HepG2 (cell line): ENCODE measurements around the gene DRC7. TPM values are rescaled to one million over a fixed set of nuclear protein-coding genes. Genes with fewer than 3 reads are reported as not detected.

Experiments
- CCDC6 ChIP-seq: sonication (generic); formaldehyde crosslinking; IDR thresholded peaks from 2 replicates; pipeline ENCODE4 v1.8.1; 2022; ENCODE audit warnings: mild to moderate bottlenecking, missing genetic modification reagents, moderate library complexity
- DMAP1 ChIP-seq: IDR thresholded peaks from 2 replicates; pipeline ENCODE4 v1.6.1; 2016
- FOXP1 ChIP-seq, 2 experiments: fragments of 450-650 bp in 1 of 2; IDR thresholded peaks; 2 replicates each; pipeline ENCODE4 v1.6.1; 2017 to 2018; ENCODE audit warnings: antibody characterized with exemption in 1 of 2
- HMGXB3 ChIP-seq: sonication (generic); formaldehyde crosslinking; IDR thresholded peaks from 2 replicates; pipeline ENCODE4 v1.4.0; 2020; ENCODE audit warnings: missing genetic modification reagents, borderline replicate concordance
- HNRNPUL1 ChIP-seq: fragments of 200-400 bp; formaldehyde crosslinking; IDR thresholded peaks from 2 replicates; pipeline ENCODE4 v1.6.1; 2017; ENCODE audit warnings: low read depth, mild to moderate bottlenecking, low read length, moderate library complexity
- KAT2B ChIP-seq: fragments of 150-350 bp; IDR thresholded peaks from 2 replicates; pipeline ENCODE4 v1.6.1; 2014; ENCODE audit warnings: low read depth, low read length, borderline replicate concordance
- MATR3 ChIP-seq: sonication (generic); formaldehyde crosslinking; IDR thresholded peaks from 2 replicates; pipeline ENCODE4 v1.4.0; 2020; ENCODE audit warnings: missing genetic modification reagents
- NFYC ChIP-seq: IDR thresholded peaks from 2 replicates; pipeline ENCODE4 v1.6.1; 2016; ENCODE audit warnings: missing genetic modification reagents, missing compliant biosample characterization
- NRL ChIP-seq: sonication (generic); formaldehyde crosslinking; IDR thresholded peaks from 2 replicates; pipeline ENCODE4 v1.5.0; 2020; ENCODE audit warnings: missing genetic modification reagents, mild to moderate bottlenecking, moderate library complexity, borderline replicate concordance
- PBX2 ChIP-seq: IDR thresholded peaks from 2 replicates; pipeline ENCODE4 v1.6.1; 2016; ENCODE audit warnings: control low read depth
- PRDM15 ChIP-seq: sonication (generic); formaldehyde crosslinking; IDR thresholded peaks from 2 replicates; pipeline ENCODE4 v1.4.0; 2020; ENCODE audit warnings: missing genetic modification reagents
- RBM39 ChIP-seq: fragments of 200-400 bp; formaldehyde crosslinking; IDR thresholded peaks from one replicate; pipeline ENCODE4 v1.6.1; 2018; ENCODE audit warnings: antibody characterized with exemption, mild to moderate bottlenecking, low read depth, low read length; ENCODE audit not compliant: poor library complexity, severe bottlenecking
- SAP130 ChIP-seq: IDR thresholded peaks from 2 replicates; pipeline ENCODE4 v1.6.1; 2016; ENCODE audit warnings: low read depth
- TCF12 ChIP-seq, 2 experiments: fragments of 450-650 bp in 1 of 2; sonication (generic) in 1 of 2; formaldehyde crosslinking in 1 of 2; IDR thresholded peaks; 2 replicates each; pipeline versions ENCODE4 v1.6.1 to v1.8.0; 2017 to 2022; ENCODE audit warnings: antibody characterized with exemption in 1 of 2, mild to moderate bottlenecking in 1 of 2, missing genetic modification reagents in 1 of 2, moderate library complexity in 1 of 2
- THAP7 ChIP-seq: sonication (generic); formaldehyde crosslinking; IDR thresholded peaks from 2 replicates; pipeline ENCODE4 v1.8.1; 2023; ENCODE audit warnings: mild to moderate bottlenecking, missing genetic modification reagents
- ZBTB34 ChIP-seq: sonication (generic); formaldehyde crosslinking; IDR thresholded peaks from 2 replicates; pipeline ENCODE4 v1.8.0; 2022; ENCODE audit warnings: mild to moderate bottlenecking, missing genetic modification reagents
- ZNF143 ChIP-seq: sonication (generic); formaldehyde crosslinking; IDR thresholded peaks from 2 replicates; pipeline ENCODE4 v1.4.0; 2020; ENCODE audit warnings: missing genetic modification reagents
- ZNF329 ChIP-seq: sonication (generic); formaldehyde crosslinking; IDR thresholded peaks from 2 replicates; pipeline ENCODE4 v1.9.0; 2021; ENCODE audit warnings: low read depth, mild to moderate bottlenecking, missing genetic modification reagents
- ZNF589 ChIP-seq: sonication (generic); formaldehyde crosslinking; conservative IDR thresholded peaks from 2 replicates; pipeline ENCODE4 v1.8.0; 2022; ENCODE audit warnings: mild to moderate bottlenecking, moderate library complexity, missing genetic modification reagents
- ZNF607 ChIP-seq: sonication (generic); formaldehyde crosslinking; IDR thresholded peaks from 2 replicates; pipeline ENCODE4 v1.5.1; 2020; ENCODE audit warnings: missing genetic modification reagents, mild to moderate bottlenecking, borderline replicate concordance
- polyA plus RNA-seq, 8 experiments: library from polyadenylated mRNA; depleted of rRNA in 3 of 8; stranded (reverse) in 7 of 8; unstranded in 1 of 8; fragments of >200 nt; fragmentation: Illumina TruSeq in 4 of 8; extraction: Trizol in 4 of 8; gene quantifications; 2 replicates each; pipeline versions ENCODE4 v1.2.1 to v1.2.3, GENCODE V29; 2011 to 2016; ENCODE audit warnings: low read depth in 4 of 8, missing spikeins in 1 of 8, mixed read lengths in 1 of 8; ENCODE audit not compliant: insufficient read depth in 1 of 8
- total RNA-seq, 5 experiments: library from RNA; depleted of rRNA; stranded (reverse); fragments of >200 nt; fragmentation: Illumina TruSeq; extraction: Trizol; gene quantifications; 2 replicates each; pipeline ENCODE4 v1.2.3, GENCODE V29; 2016; ENCODE audit warnings: low read depth in 1 of 5

Gene DRC7
- total and polyA plus RNA-seq, 2 of the 13 experiments (the other 11 are each of a cell fraction or from before 2014, with no cell fraction given): 2.7 to 3.4 TPM

- TF ChIP-seq PRDM15 (CRISPR knock-in tag) (no peak), DMAP1 (CRISPR knock-in tag) (no peak), KAT2B (no peak), THAP7 (CRISPR knock-in tag) (no peak), SAP130 (CRISPR knock-in tag) (peak; percentile 51), TCF12 (IDR thresholded peaks at IDR 0.05) (no peak), TCF12 (CRISPR knock-in tag; IDR thresholded peaks at IDR 0.05) (no peak), PBX2 (CRISPR knock-in tag) (no peak), ZBTB34 (CRISPR knock-in tag) (no peak), HNRNPUL1 (no peak), HMGXB3 (CRISPR knock-in tag) (no peak), ZNF329 (CRISPR knock-in tag) (no peak), MATR3 (CRISPR knock-in tag) (no peak), FOXP1 (IDR thresholded peaks at IDR 0.05) (no peak), FOXP1 (CRISPR knock-in tag; IDR thresholded peaks at IDR 0.05) (peak; percentile 44; the same call in 1 of the 2 replicates), NFYC (CRISPR knock-in tag) (no peak), ZNF607 (no peak), CCDC6 (CRISPR knock-in tag) (no peak), ZNF143 (CRISPR knock-in tag) (no peak), ZNF589 (CRISPR knock-in tag) (no peak), NRL (CRISPR knock-in tag) (no peak), RBM39 (no peak)
Measured at GRCh38 chr16:57709663-57710062, 15.1 kb downstream of the DRC7 start (continued).
